IPS-18c (cell line): ENCODE measurements around the gene CAV1.

Experiments
- H3K4me3 ChIP-seq: 2 replicates; pipeline ENCODE4 v1.7.0; 2013; ENCODE audit warnings: low read depth, mild to moderate bottlenecking, low read length, moderate library complexity; ENCODE audit not compliant: insufficient read depth
- H3K9me3 ChIP-seq: one replicate; pipeline ENCODE4 v1.6.1; 2013; ENCODE audit warnings: mild to moderate bottlenecking, low read length, moderate library complexity; ENCODE audit not compliant: control insufficient read depth, insufficient read depth

CAV1 gene

GRCh38 chr7:116545411-116545993 lies 20.7 kb downstream of the CAV1 start:
- H3K4me3 ChIP-seq = no peak overlapping the region
- H3K9me3 ChIP-seq = no peaks in the 10 kb centered on the region

- no peak overlapping the region for H3K4me3 ChIP-seq
- H3K9me3 ChIP-seq = no peaks in the 10 kb centered on the region
Measured at GRCh38 chr7:116546054-116546453, 21.2 kb downstream of the CAV1 start.

- Histone ChIP-seq H3K9me3 (no peaks in the 10 kb centered on the region), H3K4me3 (no peak overlapping the region)
Measured at GRCh38 chr7:116546916-116547315, 22.1 kb downstream of the CAV1 start.

GRCh38 chr7:116547347-116547746 lies 22.5 kb downstream of the CAV1 start:
- Histone ChIP-seq H3K4me3 (no peak overlapping the region), H3K9me3 (no peaks in the 10 kb centered on the region)

GRCh38 chr7:116548506-116548905 lies 23.7 kb downstream of the CAV1 start:
- H3K4me3 ChIP-seq = no peak overlapping the region
- H3K9me3 ChIP-seq = no peaks in the 10 kb centered on the region

GRCh38 chr7:116549370-116549769 lies 24.5 kb downstream of the CAV1 start:
- H3K4me3 ChIP-seq = no peak overlapping the region
- H3K9me3 ChIP-seq = no peaks in the 10 kb centered on the region

GRCh38 chr7:116551692-116552091 lies 26.9 kb downstream of the CAV1 start:
- Histone ChIP-seq H3K9me3 (no peaks in the 10 kb centered on the region), H3K4me3 (no peak overlapping the region)

- Histone ChIP-seq H3K4me3 (no peak overlapping the region), H3K9me3 (no peaks in the 10 kb centered on the region)
Measured at GRCh38 chr7:116552602-116553001, 27.8 kb downstream of the CAV1 start.

GRCh38 chr7:116553168-116553964 lies 28.5 kb downstream of the CAV1 start:
- H3K9me3 ChIP-seq = no peaks in the 10 kb centered on the region
- H3K4me3 ChIP-seq = no peak overlapping the region

GRCh38 chr7:116554436-116554835 lies 29.6 kb downstream of the CAV1 start:
- Histone ChIP-seq H3K4me3 (no peak overlapping the region), H3K9me3 (no peaks in the 10 kb centered on the region)

GRCh38 chr7:116554911-116555310 lies 30.1 kb downstream of the CAV1 start:
- no peak overlapping the region for H3K4me3 ChIP-seq
- H3K9me3 ChIP-seq = no peaks in the 10 kb centered on the region

GRCh38 chr7:116557066-116557585 lies 32.3 kb downstream of the CAV1 start:
- Histone ChIP-seq H3K4me3 (no peak overlapping the region), H3K9me3 (no peaks in the 10 kb centered on the region)

GRCh38 chr7:116557901-116558300 lies 33.1 kb downstream of the CAV1 start:
- no peak overlapping the region for H3K4me3 ChIP-seq
- no peaks in the 10 kb centered on the region for H3K9me3 ChIP-seq

- no peaks in the 10 kb centered on the region for H3K9me3 ChIP-seq
- no peak overlapping the region for H3K4me3 ChIP-seq
Measured at GRCh38 chr7:116560021-116560970, 35.5 kb downstream of the CAV1 start.

GRCh38 chr7:116561697-116562483 lies 37.1 kb downstream of the CAV1 start:
- Histone ChIP-seq H3K4me3 (no peak overlapping the region), H3K9me3 (no peaks in the 10 kb centered on the region)

- no peaks in the 10 kb centered on the region for H3K9me3 ChIP-seq
- no peak overlapping the region for H3K4me3 ChIP-seq
Measured at GRCh38 chr7:116562529-116563121, 37.8 kb downstream of the CAV1 start.
